GM18873 (cell line): Measurements from ENCODE around the gene RUNX3.
"Not testable (repeated sequence)": the region's sequence is repeated elsewhere in the genome, so short reads cannot be mapped to it uniquely, and the experiment has no call there.

Experiments used
- ATAC-seq: cut with Tn5 transposase; IDR thresholded peaks from one replicate; pipeline ENCODE4 v1.9.1; 2021; ENCODE audit warnings: mild to moderate bottlenecking, moderate library complexity, moderate number of reproducible peaks; ENCODE audit not compliant: unreplicated experiment, low FRiP score

RUNX3 gene

DNA sequence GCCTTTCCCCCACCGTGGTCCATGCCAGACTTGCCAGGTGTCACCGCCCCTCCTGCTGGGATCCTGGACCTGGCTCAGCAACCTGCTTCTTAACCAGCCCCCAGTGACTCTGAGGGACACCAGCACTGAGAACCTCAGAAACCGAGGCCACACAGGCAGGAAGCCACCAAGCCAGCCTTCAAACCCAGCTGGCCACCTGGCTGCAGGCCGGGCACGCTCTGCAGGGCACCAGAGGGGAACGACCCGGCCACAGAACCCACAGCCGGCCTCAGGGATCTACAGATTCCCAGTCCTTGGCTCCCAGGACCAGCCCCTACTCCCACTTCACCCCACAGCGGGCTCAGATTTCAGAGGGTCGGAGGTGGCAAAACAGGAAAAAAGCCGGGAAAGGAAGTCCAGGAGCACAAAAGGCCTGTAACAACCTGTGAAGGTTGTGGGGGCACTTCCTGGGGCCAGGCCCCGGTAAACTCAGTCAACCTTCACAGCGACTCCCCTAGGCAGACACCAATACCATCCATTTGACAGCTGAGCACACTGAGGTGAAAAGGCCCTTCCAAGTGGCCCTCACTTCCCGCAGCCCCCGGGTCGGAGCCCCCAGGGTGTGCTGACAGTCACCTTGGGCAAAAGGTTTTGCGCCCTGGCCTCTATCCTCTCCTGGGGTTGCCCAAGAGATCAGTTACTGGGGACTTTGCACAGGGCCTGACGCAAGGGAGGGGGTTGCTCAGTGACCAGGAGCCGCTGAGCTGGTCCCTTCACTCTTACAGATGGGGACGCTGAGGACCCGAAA lies 14.1 kb downstream of the RUNX3 start:
- no peak for ATAC-seq

DNA sequence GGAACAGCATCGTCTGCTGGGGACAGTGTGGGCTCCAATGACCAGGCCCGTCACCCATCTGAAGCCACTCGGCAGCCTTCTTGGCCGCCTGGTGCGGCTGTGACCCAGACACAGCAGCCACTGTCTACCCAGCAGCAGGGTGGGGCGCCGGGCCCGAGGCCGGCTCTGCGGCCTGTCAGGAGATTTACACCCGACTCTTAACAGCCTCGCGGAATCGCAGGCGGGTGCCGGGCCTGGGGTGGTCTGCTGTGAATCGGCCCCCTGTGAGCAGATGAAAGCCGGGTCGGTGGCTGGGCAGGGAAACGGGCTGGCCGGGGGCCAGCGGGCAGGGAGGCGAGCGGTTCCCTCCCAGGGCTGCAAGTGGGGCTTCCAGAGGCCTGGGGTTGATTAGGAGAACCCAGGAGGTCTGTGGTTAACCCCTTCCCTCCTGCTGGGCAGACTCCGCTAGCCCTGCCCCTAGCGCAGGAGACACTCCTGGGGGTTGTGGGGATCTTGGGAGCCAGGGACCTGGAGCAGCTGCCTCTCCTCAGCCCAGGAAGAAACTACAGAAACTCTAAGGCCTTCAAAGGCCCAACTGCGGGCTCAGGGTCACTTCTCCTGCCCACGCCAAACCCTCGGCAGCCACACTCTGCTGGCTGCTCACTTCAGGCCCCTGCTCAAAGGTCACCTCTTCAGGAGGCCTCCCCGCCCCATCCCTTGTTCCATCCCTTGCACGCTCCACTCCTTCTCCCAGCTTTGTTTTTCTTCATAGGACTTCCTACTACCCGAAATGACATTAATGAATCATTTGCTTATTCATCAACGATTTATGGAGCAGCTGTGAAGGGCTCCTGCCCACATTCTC lies 15.6 kb downstream of the RUNX3 start:
- ATAC-seq: no peak

DNA sequence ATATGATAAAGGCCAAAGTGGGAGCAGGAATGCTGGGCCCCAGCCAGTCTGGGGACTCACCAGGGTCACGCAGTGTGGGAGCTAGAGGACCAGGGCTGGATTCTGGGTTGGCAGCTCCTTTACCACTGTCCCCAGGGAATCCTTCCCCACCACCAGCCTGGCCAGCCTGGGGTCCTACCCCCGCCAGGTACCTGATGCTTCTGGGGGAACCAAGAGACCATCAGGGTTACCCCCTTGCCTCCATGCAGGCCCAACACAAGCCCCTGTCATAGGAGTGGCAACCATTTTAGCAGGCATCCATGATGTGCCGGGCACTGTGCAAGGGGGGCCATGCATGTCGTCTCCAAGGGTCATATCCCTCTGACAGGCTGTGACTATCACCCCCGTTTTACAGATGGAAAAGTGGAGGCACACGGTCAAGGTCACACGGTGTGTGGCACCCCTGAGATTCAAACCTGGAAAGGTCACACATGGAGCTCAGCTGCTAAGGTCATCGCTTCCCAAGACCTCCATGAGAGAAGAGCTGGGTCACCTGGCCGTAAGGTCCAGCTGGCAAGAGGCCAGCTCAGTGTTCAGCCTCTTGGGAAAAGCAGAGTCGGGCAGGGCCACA lies 16.4 kb downstream of the RUNX3 start:
- ATAC-seq: no peak

DNA sequence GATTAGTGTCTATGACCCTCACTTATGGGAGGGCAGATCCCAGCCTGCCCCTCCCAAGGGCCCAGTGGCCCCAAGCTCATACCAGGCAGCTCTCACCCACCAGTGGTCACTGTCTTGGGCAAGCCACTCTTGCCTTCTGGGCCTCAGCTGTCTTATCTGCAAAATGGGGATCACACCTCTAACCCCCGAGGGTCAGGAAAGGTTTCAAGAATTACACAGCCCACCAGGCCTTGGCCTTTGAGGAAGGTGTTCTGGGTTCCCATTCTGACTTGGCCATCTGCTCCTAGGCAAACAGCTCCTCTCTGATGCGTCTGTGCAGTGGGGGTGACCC lies 16.8 kb downstream of the RUNX3 start:
- ATAC-seq: no peak

GRCh38 chr1:24912376-24913273 lies 17.5 kb downstream of the RUNX3 start:
- ATAC-seq: no peak

DNA sequence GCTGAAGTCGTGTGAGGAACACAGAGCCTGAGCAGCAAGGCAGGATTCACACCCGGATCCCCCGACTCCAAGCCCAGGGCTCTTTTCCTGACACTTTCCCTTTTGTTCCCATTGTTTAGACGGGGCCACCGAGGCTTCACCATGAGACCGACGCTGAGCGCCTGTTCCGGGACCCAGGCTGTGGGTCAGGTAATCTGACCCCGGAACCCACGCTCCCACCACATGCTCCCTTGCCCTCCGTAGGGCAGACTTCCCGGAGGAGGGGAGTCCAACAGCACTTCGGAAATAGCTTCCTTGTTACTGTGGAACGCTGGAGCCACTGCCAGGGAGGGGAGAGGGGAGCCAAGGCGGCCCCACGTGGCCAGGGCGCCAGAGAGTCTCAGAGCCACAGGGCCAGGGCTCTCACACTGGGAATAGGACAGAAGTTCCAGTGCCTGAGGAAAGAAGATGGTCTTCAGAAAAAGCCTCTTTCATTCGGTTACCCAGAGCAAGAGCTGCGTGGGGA lies 18.4 kb downstream of the RUNX3 start:
- no peak for ATAC-seq

DNA sequence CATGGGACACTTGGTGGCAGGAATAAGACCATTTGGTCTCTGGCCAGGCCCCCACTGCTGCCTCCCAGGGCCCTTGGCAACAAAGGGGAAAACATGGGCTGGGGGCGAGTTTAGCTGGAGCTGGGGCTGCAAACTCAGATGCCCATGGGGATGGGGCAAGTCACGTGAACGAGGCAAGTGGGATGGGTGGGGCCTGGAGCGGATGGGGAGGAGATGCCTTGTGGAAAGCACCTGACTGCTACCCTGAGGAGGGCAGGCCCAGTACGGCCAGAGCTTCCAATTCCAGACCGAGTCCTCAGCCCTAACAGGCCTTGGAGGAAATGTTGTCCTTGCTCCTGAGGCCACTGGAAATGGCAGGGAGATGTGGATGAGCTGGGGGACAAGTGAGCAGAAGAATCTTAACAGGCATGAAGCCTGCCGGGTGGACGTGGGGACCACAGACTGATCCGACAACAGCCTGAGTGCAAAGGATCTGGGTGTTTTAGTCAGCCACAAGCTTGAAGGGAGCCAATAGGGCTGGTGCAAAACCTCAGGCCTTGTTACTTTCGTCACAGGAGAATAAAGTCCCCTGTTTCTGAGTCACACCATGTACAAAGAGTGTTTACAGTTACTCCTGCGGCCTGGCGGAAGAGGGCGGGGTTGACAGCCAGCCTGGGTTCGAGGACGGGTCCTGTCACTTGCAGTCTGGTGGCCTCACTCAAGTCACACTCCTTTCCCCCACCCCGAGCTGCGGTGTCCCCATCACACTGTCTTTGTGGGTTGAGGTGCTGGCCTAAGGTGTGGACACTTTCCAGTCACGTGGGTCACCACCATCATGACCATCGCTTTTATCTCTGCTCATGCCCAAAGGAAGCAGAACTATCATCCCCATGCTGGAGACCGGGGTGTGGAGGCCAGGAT lies 19.1 kb downstream of the RUNX3 start:
- ATAC-seq: no peak

DNA sequence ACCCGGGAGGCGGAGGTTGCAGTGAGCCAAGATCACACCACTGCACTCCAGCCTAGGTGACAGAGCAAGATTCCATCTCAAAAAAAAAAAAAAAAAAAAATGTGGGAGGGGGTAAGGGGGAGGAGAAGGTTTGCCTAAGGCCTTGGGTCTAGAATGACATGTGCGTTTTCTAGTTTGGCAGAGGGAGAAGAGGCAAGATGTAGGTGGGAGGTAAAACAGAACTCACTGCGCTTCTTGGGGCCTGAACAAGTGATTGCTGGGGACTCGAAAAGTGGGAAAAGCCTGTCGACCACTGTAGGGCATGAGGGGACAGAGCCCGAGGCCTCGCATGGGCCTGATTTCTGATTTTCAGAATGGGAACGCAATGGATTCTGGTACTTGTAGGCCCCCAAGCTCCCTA lies 19.9 kb downstream of the RUNX3 start:
- no peak for ATAC-seq

DNA sequence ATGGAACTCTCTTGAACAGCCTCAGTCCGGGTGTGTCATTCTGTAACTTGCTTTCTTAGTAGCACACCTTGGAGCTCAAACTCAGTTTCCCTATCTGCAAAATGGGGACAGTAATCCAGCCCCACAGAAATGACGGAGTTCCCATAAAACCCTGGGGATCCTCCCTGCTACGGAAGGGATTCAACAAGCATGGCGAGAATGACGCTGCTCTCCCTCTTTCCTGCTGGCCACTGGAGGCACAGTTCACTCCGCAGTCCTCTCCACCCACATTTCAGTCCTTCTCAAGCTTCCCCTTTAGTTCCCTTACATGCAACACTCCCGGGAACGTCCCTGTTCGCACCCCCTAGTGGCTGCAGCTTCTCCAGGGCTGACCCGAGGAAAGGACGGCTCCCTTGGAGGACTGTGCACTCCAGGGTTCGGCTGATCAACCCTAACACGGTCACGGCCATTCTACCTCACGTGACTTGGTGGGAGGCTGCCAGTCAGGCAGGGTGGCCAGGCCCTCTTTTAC lies 20.6 kb downstream of the RUNX3 start:
- ATAC-seq: no peak

GRCh38 chr1:24908591-24909259 lies 21.4 kb downstream of the RUNX3 start:
- ATAC-seq: no peak

GRCh38 chr1:24907587-24908294 lies 22.3 kb downstream of the RUNX3 start:
- ATAC-seq: not testable (repeated sequence)

GRCh38 chr1:24906760-24907490 lies 23.2 kb downstream of the RUNX3 start:
- no peak for ATAC-seq

- ATAC-seq: no peak
Measured at GRCh38 chr1:24905979-24906720, 23.9 kb downstream of the RUNX3 start.

- ATAC-seq: no peak
Measured at GRCh38 chr1:24905355-24905978, 24.6 kb downstream of the RUNX3 start.

DNA sequence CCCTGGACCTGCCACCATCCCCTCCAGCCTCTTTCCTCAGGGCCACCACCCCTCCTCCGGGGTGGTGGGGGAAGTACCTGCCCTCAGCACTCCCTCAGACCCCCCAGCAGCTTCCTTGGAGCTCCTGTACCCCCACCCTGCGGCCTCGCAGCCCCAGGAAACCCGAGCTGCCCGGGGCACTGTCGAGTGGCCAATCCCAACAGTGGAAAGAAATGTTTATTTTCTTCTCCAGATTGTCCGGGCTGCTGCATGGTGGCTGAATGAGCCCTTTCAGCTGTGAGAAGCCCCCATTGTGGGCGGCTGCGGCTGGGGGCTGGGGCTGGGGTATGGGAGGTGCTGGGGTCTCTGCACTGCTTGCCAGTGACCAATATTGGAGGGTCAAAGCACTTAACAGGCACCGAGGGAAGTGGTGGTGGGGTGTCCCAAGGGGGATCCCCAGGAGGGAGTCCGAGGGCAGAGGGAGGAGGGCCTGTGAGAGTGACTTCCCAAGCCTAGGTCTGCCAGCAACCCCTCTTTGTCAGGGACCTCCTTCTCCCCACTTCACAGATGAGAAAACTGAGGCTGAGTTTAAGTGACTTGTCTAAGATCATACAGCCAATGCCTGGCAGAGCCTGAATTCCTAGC lies 25.2 kb downstream of the RUNX3 start:
- no peak for ATAC-seq
